ENCODE measurements around the gene UCK2.
"Not testable (repeated sequence)": the region's sequence is repeated elsewhere in the genome, so short reads cannot be mapped to it uniquely, and the experiment has no call there.

UCK2 gene

GRCh38 chr1:165827268-165828102 is at the start of gene UCK2:
TSS of gene UCK2 (plus strand) at chr1:165827614. CDS start at chr1:165827834, 220 bp downstream.
- peak; percentile 91 for DNase-seq (ENCODE audit: low read depth, low spot score)

- DNase-seq (ENCODE audit: low read depth, low spot score): not testable (repeated sequence)
These were observed 49.2 kb upstream of the UCK2 start for GRCh38 chr1:165778197-165778596.

- DNase-seq (ENCODE audit: low read depth, low spot score): not testable (repeated sequence)
These were observed 43.9 kb upstream of the UCK2 start for GRCh38 chr1:165783519-165783918.

- DNase-seq (ENCODE audit: low read depth, low spot score): no peak
These were observed 39.7 kb upstream of the UCK2 start for GRCh38 chr1:165787741-165788140.

- DNase-seq (ENCODE audit: low read depth, low spot score): no peak
These were observed 33.5 kb upstream of the UCK2 start for GRCh38 chr1:165793951-165794350.

- no peak for DNase-seq (ENCODE audit: low read depth, low spot score)
These were observed 31.5 kb upstream of the UCK2 start for GRCh38 chr1:165795894-165796293.

GRCh38 chr1:165799387-165799786 is 28.0 kb upstream of the UCK2 start:
- no peak for DNase-seq (ENCODE audit: low read depth, low spot score)

GRCh38 chr1:165804513-165804912 is 22.9 kb upstream of the UCK2 start:
- DNase-seq (ENCODE audit: low read depth, low spot score): not testable (repeated sequence)

- DNase-seq (ENCODE audit: low read depth, low spot score): no peak
These were observed 19.8 kb upstream of the UCK2 start for GRCh38 chr1:165807613-165808012.

GRCh38 chr1:165815725-165816124 is 11.7 kb upstream of the UCK2 start:
- peak; percentile 55 for DNase-seq (ENCODE audit: low read depth, low spot score)

GRCh38 chr1:165816157-165816556 is 11.3 kb upstream of the UCK2 start:
- DNase-seq (ENCODE audit: low read depth, low spot score): no peak

- DNase-seq (ENCODE audit: low read depth, low spot score): peak; percentile 52
These were observed 10.5 kb upstream of the UCK2 start for GRCh38 chr1:165816826-165817497.

GRCh38 chr1:165823552-165824268 is 3.7 kb upstream of the UCK2 start:
- DNase-seq (ENCODE audit: low read depth, low spot score): no peak

- no peak for DNase-seq (ENCODE audit: low read depth, low spot score)
These were observed 3.2 kb upstream of the UCK2 start for GRCh38 chr1:165824269-165824643.

- no peak for DNase-seq (ENCODE audit: low read depth, low spot score)
These were observed 698 bp upstream of the UCK2 start for GRCh38 chr1:165826565-165827267.

GRCh38 chr1:165828103-165828668 is 772 bp downstream of the UCK2 start:
- DNase-seq (ENCODE audit: low read depth, low spot score): peak; percentile 60

GRCh38 chr1:165828669-165829329 is 1.4 kb downstream of the UCK2 start:
- peak; percentile 85 for DNase-seq (ENCODE audit: low read depth, low spot score)

GRCh38 chr1:165829888-165830287 is 2.5 kb downstream of the UCK2 start:
- no peak for DNase-seq (ENCODE audit: low read depth, low spot score)

GRCh38 chr1:165831146-165831545 is 3.7 kb downstream of the UCK2 start:
- DNase-seq (ENCODE audit: low read depth, low spot score): no peak

GRCh38 chr1:165832902-165833301 is 5.5 kb downstream of the UCK2 start:
- no peak for DNase-seq (ENCODE audit: low read depth, low spot score)

- DNase-seq (ENCODE audit: low read depth, low spot score): no peak
These were observed 5.9 kb downstream of the UCK2 start for GRCh38 chr1:165833358-165833757.

Measured in ELF-1 (cell line).